Common myeloid progenitor, CD34-positive (primary cell): ENCODE data around the gene STARD10.

Experiments used
- CTCF ChIA-PET: fragments of 350-600 bp; sonication (Branson Sonifier 250); formaldehyde crosslinking; loops from one replicate; lab custom pipeline; 2021; ENCODE audit warnings: antibody characterized with exemption; lab: Charles Lee
- POLR2A ChIA-PET: fragments of 350-600 bp; sonication (Branson Sonifier 250); formaldehyde crosslinking; loops from one replicate; lab custom pipeline; 2021; ENCODE audit warnings: antibody characterized with exemption; lab: Charles Lee
- DNase-seq, 3 donors: peaks; one replicate each; pipeline versions ENCODE4 v3.0.0 to v3.0.0-alpha.2; 2013
- H3K27ac ChIP-seq, 2 experiments: 1 replicate in 1 of 2; 2 replicates in 1 of 2; pipeline ENCODE4 v1.7.0; 2013; ENCODE audit warnings: inconsistent platforms in 2 of 2, low read length in 2 of 2, mild to moderate bottlenecking in 2 of 2, low read depth in 1 of 2, moderate library complexity in 1 of 2; ENCODE audit not compliant: severe bottlenecking in 2 of 2, insufficient read depth in 1 of 2, poor library complexity in 1 of 2
- H3K27me3 ChIP-seq, 5 experiments: replicated peaks in 2 of 5; 1 replicate in 3 of 5; 2 replicates in 2 of 5; pipeline versions ENCODE4 v1.6.1 to v1.7.0; 2013; ENCODE audit warnings: low read length in 4 of 5, mild to moderate bottlenecking in 2 of 5, moderate library complexity in 2 of 5, inconsistent platforms in 1 of 5; ENCODE audit not compliant: insufficient read depth in 5 of 5, control insufficient read depth in 4 of 5
- H3K36me3 ChIP-seq, 4 experiments: 1 replicate in 2 of 4; 2 replicates in 2 of 4; pipeline versions ENCODE4 v1.6.1 to v1.7.0; 2013; ENCODE audit warnings: low read length in 3 of 4, control low read depth in 1 of 4, mild to moderate bottlenecking in 1 of 4; ENCODE audit not compliant: control insufficient read depth in 4 of 4, insufficient read depth in 4 of 4
- H3K4me1 ChIP-seq, 4 experiments: 1 replicate in 3 of 4; 2 replicates in 1 of 4; pipeline versions ENCODE4 v1.6.1 to v1.7.1; 2013; ENCODE audit warnings: low read length in 3 of 4, mild to moderate bottlenecking in 3 of 4, control low read depth in 1 of 4, inconsistent platforms in 1 of 4, moderate library complexity in 1 of 4; ENCODE audit not compliant: control insufficient read depth in 4 of 4, insufficient read depth in 4 of 4; ENCODE audit errors: control extremely low read depth in 1 of 4
- H3K4me3 ChIP-seq, 7 experiments: 1 replicate in 4 of 7; 2 replicates in 3 of 7; pipeline versions ENCODE4 v1.5.1 to v1.7.0; 2013; ENCODE audit warnings: mild to moderate bottlenecking in 7 of 7, low read length in 6 of 7, moderate library complexity in 6 of 7, inconsistent platforms in 2 of 7, low read depth in 2 of 7, control low read depth in 1 of 7; ENCODE audit not compliant: insufficient read depth in 4 of 7, control insufficient read depth in 1 of 7; ENCODE audit errors: extremely low read depth in 1 of 7
- H3K9me3 ChIP-seq, 5 experiments: 1 replicate in 4 of 5; 2 replicates in 1 of 5; pipeline versions ENCODE4 v1.6.1 to v1.7.1; 2013; ENCODE audit warnings: low read length in 4 of 5, mild to moderate bottlenecking in 2 of 5, inconsistent platforms in 1 of 5, low read depth in 1 of 5, moderate library complexity in 1 of 5; ENCODE audit not compliant: control insufficient read depth in 4 of 5, insufficient read depth in 2 of 5; ENCODE audit errors: control extremely low read depth in 1 of 5
- WGBS: methylation state at CpG from one replicate; pipeline ENCODE4 v1.1.5; 2013; ENCODE audit not compliant: insufficient coverage; 5-methylcytosine and 5-hydroxymethylcytosine counted together

The STARD10 gene

DNA sequence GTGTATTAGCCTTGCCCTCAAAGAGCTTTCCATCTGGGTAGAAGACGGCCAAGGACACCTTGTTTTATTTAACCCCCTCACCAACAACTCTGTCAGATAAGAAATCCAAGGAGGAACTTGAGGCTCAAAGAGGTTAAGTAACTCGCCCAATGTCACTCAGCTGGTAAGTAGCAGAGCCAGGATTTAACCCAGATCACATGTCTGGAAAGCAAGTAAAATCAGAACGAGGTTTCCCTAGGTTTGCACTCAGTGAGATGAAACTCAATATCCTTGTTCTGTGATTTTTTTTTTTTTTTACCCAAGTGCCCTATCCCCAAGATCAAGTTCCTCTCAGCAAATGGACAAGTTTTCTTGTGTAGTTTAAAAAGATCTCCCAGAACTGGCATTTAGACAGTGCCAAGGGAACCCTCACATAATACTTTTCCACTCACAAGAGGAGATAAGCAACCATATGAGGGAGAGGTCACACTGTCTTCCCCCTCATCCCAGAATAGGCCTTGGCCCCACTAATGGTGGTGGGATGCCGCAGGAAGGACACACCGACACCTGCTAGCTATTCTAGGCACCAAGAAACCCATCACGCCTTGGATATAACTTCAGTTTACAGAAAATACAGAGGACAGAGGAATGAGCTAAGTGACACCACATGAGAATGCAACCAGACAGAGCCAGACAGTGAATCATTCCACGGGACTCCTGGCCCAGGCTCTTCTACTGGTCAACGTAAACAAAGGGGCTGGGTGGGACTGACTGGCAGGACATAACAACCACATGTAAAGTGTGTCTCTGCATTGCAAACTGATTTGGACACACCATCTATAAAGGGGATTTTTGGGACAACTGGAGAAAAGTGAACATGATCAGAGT is 33.1 kb downstream of the STARD10 start:
- CTCF ChIA-PET = interaction anchor here (0.8 to 1.6 kb wide), 5 partner anchors 11 to 34 kb away, joined by 3 to 5 read pairs (median 3); partner anchors contain the start of gene STARD10
- WGBS = 86% methylated on average over 8 of the region's 8 CpGs
- H3K27me3 ChIP-seq = no peaks in the 10 kb centered on the region
- peaks cover 0 to 26% (median 15%) of the 10 kb centered on the region in 4 experiments for H3K4me1 ChIP-seq
- no peak overlapping the region for H3K4me3 ChIP-seq
- no peak overlapping the region for H3K27ac ChIP-seq
- H3K9me3 ChIP-seq = no peaks in the 10 kb centered on the region
- H3K36me3 ChIP-seq = peaks cover 0 to 3% (median 0%) of the 10 kb centered on the region in 4 experiments
- DNase-seq = no peak
- POLR2A ChIA-PET = no interaction called here

DNA sequence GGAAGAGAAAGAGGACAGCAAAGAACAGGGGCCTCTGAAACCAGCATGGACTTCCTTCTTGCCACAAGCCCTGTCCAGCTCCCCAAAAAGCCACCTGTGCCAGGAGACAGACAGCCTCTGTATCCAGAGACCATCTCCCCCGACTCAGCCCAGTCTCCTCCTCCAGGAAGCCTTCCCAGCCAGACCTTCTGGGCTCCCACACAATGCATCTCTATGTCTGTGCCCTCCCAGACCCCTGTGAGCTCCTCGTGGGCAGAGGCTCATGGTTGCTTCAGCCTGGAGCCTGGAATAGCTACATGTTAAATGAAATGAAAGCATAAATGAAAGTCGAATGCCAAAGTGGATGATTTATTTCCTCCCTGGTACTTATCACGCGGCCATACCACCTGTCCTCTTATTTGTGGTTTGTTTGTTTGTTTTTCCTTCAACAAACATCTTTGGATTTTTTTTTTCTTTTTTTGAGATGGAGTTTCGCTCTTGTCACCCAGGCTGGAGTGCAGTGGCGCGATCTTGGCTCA is 34.3 kb downstream of the STARD10 start:
- peaks cover 0 to 4% (median 0%) of the 10 kb centered on the region in 4 experiments for H3K36me3 ChIP-seq
- H3K27ac ChIP-seq = no peak overlapping the region
- ChIA-PET CTCF (interaction anchor here (1.0 to 1.7 kb wide), 5 partner anchors 9 to 50 kb away, joined by 3 to 6 read pairs (median 3); no protein-coding TSS in a partner anchor), POLR2A (no interaction called here)
- H3K9me3 ChIP-seq = no peaks in the 10 kb centered on the region
- 86% methylated on average over 1 of the region's 8 CpGs for WGBS
- no peaks in the 10 kb centered on the region for H3K27me3 ChIP-seq
- H3K4me3 ChIP-seq = peak overlapping the region in 1 of 7 experiments; percentile 28
- DNase-seq = peak in 2 of 3 donors; percentile 67 to 69
- H3K4me1 ChIP-seq = peaks cover 0 to 26% (median 15%) of the 10 kb centered on the region in 4 experiments

DNA sequence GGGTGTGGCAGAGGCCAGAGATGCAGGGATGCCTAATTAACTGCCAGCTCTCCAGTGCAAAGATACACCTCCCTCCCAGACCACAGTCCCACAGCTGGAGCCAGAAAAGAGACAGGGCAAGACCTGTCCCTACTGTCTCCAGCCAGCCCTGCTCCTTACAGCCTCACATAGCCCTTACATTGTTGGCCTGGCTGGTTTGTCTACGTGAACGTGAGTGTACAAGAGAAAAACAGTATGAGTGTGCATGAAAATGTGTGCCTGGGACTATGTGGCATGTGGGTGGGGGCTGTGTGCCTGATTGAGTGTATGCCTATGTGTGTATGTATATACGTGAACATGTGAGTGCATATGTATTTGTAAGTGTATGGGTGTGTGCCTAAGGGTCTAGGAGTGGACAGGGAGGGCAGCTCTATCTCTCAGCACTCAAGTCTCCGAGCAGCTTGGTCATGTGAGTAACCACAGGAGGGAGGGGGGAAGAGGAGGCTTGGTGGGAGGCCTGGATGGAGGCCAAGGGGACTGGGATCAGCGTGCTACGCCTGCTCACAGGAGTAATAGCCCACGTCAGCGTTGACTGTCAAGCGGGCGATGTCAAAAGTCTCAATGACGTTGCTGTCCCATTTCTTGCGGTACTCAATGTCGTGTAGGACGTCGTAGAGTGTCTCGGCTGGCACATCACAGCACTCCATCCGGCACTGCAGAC is 35.0 kb downstream of the STARD10 start:
- ChIA-PET POLR2A (no interaction called here), CTCF (interaction anchor here (1.0 to 2.1 kb wide), 6 partner anchors 9 to 51 kb away, joined by 3 to 6 read pairs (median 4); no protein-coding TSS in a partner anchor)
- Histone ChIP-seq H3K4me1 (peaks cover 0 to 26% (median 15%) of the 10 kb centered on the region in 4 experiments), H3K27ac (no peak overlapping the region), H3K27me3 (no peaks in the 10 kb centered on the region), H3K4me3 (peak overlapping the region in 1 of 7 experiments; percentile 7), H3K36me3 (peaks cover 0 to 5% (median 0%) of the 10 kb centered on the region in 4 experiments), H3K9me3 (no peaks in the 10 kb centered on the region)
- DNase-seq = peak; percentile 81 to 86 (median 85)
- 48% methylated on average over 15 of the region's 17 CpGs for WGBS

DNA sequence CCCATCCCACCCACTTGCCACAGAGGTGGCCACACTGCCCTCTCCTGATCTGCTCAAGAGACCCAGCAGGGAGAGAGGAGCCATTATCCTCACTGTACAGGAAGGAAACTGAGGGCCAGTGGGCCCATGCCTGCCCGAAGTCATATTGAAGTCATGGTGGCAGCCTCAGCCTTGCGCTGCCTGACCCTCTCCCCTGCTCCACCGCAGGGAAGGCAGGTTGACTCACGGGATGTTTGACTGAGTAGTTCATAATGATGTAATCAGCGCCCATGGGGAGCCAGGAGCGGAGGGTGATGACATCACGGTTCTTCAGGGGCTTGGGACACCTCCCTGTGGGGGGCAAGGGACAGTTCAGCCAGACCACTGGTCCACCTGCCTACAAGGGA is 35.5 kb downstream of the STARD10 start:
- DNase-seq = no peak
- CTCF ChIA-PET = interaction anchor here (0.7 to 2.1 kb wide), 5 partner anchors 18 to 51 kb away, joined by 3 to 6 read pairs (median 3); no protein-coding TSS in a partner anchor
- Histone ChIP-seq H3K9me3 (no peaks in the 10 kb centered on the region), H3K36me3 (peaks cover 0 to 5% (median 0%) of the 10 kb centered on the region in 4 experiments), H3K27me3 (no peaks in the 10 kb centered on the region), H3K4me1 (peaks cover 0 to 26% (median 17%) of the 10 kb centered on the region in 4 experiments), H3K4me3 (no peak overlapping the region), H3K27ac (no peak overlapping the region)
- WGBS = 97% methylated on average over 7 of the region's 7 CpGs
- POLR2A ChIA-PET = no interaction called here

DNA sequence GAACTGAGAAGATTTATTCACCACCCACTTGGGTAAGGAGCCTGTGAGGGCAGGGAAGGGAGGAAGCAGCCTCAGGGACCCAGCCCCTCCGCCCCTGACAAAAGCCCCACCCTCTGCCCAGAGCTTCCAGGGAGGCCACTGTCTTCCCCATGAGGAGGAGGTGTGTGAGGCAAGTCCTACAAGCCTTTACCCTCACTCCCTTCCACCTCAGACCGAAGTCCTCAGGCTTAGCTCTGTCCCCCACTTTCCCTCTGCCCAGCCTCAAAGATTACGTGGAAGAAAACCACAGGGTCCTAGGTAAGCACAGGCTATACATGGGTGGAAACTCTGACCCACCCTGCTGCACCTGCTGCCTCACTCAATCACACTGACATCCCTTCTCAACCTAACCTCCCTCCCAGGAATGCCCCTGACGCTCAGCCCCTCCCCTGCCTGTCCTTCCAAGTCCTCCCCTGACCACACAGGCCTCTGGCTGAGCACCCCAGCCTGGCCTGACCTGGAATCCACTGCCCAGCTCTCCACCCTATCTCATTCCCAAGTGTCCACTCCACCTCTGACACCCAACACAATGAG is 38.0 kb downstream of the STARD10 start:
- Histone ChIP-seq H3K36me3 (peaks cover 0 to 5% (median 0%) of the 10 kb centered on the region in 4 experiments), H3K4me1 (peaks cover 1 to 39% (median 36%) of the 10 kb centered on the region in 4 experiments), H3K27me3 (no peaks in the 10 kb centered on the region), H3K27ac (no peak overlapping the region), H3K9me3 (no peaks in the 10 kb centered on the region), H3K4me3 (no peak overlapping the region)
- POLR2A ChIA-PET = no interaction called here
- DNase-seq = no peak
- 100% methylated on average over 1 of the region's 4 CpGs for WGBS
- CTCF ChIA-PET = interaction anchor here (1.0 kb wide), 1 partner anchor 12 kb away, joined by 3 read pairs; no protein-coding TSS in a partner anchor

DNA sequence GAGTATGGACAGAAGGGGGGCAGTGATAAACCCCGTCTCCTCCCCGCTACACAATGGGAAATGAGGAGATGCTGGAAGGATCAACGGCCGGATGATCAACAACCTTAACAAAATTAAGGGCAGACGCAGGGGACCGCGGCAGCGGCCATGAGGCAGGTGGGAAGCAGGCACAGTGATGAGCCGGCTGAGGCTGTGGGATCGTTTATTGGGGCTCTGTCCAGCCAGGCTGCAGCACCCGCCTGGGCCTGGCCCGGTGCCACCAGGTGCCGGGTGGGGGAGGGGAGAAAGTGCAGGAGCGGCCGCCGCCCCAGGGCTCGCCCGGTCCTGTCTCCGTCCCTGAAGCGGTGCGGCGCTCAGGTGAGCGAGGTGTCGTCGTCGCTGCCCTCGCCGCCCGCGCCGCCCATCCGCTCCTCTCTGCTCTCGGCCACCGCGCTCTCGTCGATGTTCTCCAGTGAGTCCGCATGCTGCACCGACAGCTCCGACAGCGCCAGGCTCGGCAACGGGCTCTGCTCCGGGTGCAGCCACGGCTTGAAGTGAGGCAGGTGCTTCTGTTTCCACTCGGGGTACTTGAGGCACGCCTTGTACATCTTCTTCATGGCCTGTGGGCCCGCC is 39.2 kb downstream of the STARD10 start:
- POLR2A ChIA-PET = no interaction called here
- no peak overlapping the region for H3K27ac ChIP-seq
- H3K4me1 ChIP-seq = peaks cover 1 to 46% (median 40%) of the 10 kb centered on the region in 4 experiments
- 96% methylated on average over 26 of the region's 48 CpGs for WGBS
- peaks cover 0 to 5% (median 0%) of the 10 kb centered on the region in 4 experiments for H3K36me3 ChIP-seq
- CTCF ChIA-PET = interaction anchor here (1.0 kb wide), 1 partner anchor 13 kb away, joined by 3 read pairs; no protein-coding TSS in a partner anchor
- H3K4me3 ChIP-seq = no peak overlapping the region
- no peak for DNase-seq
- no peaks in the 10 kb centered on the region for H3K9me3 ChIP-seq
- H3K27me3 ChIP-seq = no peaks in the 10 kb centered on the region
